Prostate gland (tissue), 2 donors: Measurements from ENCODE around the gene MARK2. TPM values are rescaled to one million over a fixed set of nuclear protein-coding genes. Genes with fewer than 3 reads are reported as not detected.
A peak's percentile ranks its signal among the peaks of the same experiment; 100 is the strongest.

Experiments
- DNase-seq: peaks from one replicate; pipeline ENCODE4 v3.0.0-alpha.2; 2019; ENCODE audit warnings: low spot score
- H3K27ac ChIP-seq, 2 donors: fragments of 200-600 bp; sonication (generic); 2 replicates each; pipeline ENCODE4 v1.5.1; 2017 to 2019
- H3K27me3 ChIP-seq: fragments of 200-600 bp; sonication (generic); replicated peaks from 2 replicates; pipeline ENCODE4 v1.5.1; 2019; ENCODE audit not compliant: insufficient read depth
- H3K36me3 ChIP-seq, 2 donors: fragments of 200-600 bp; sonication (generic); 1 replicate in 1 of 2; 2 replicates in 1 of 2; pipeline versions ENCODE4 v1.5.1 to v1.8.1; 2017 to 2019
- H3K4me1 ChIP-seq: fragments of 200-600 bp; sonication (generic); replicated peaks from 2 replicates; pipeline ENCODE4 v1.5.1; 2019
- H3K4me3 ChIP-seq, 2 donors: fragments of 200-600 bp; sonication (generic); 2 replicates each; pipeline ENCODE4 v1.5.1; 2017 to 2019
- H3K9me3 ChIP-seq: fragments of 200-600 bp; sonication (generic); 2 replicates; pipeline ENCODE4 v1.5.1; 2017
- POLR2A ChIP-seq: fragments of 450-650 bp; IDR thresholded peaks from one replicate; pipeline ENCODE4 v1.6.1; 2016; ENCODE audit warnings: antibody characterized with exemption, mild to moderate bottlenecking
- POLR2AphosphoS5 ChIP-seq: sonication (generic); formaldehyde crosslinking; IDR thresholded peaks from one replicate; pipeline ENCODE4 v1.6.1; 2017; ENCODE audit warnings: antibody characterized with exemption
- WGBS: methylation state at CpG from one replicate; pipeline ENCODE4 v1.1.5; 2018; 5-methylcytosine and 5-hydroxymethylcytosine counted together
- intact Hi-C: fragments of 100-400 bp; cut with DNase I; formaldehyde crosslinking; loops from one replicate; pipeline ENCODE4 v1.14.2; 2022
- total RNA-seq, 2 donors: library from RNA; depleted of rRNA; stranded (reverse); fragments of >200 nt; gene quantifications; one replicate each; pipeline ENCODE4 v1.1.0, GENCODE V29; 2016
- TF ChIP-seq, protein P1 (sequence below), 4 experiments: fragments of 200-600 bp in 2 of 4; fragments of 450-650 bp in 2 of 4; sonication (generic) in 2 of 4; IDR thresholded peaks; 1 replicate in 3 of 4; 2 replicates in 1 of 4; pipeline ENCODE4 v1.5.1; 2016 to 2019; ENCODE audit warnings: antibody characterized with exemption in 4 of 4, mild to moderate bottlenecking in 2 of 4, moderate library complexity in 2 of 4

The MARK2 gene
- total RNA-seq, 2 donors from 2014 or later, result 65.4 to 67.2 TPM

- Histone ChIP-seq H3K27ac (no peak overlapping the region), H3K27me3 (no peaks in the 10 kb centered on the region), H3K36me3 (no peaks in the 10 kb centered on the region), H3K4me3 (peak overlapping the region; percentile 23 to 34), H3K4me1 (peaks cover 14% of the 10 kb centered on the region), H3K9me3 (no peaks in the 10 kb centered on the region)
- TF ChIP-seq POLR2A (no peak), POLR2AphosphoS5 (no peak)
- TF ChIP-seq, protein P1, sequence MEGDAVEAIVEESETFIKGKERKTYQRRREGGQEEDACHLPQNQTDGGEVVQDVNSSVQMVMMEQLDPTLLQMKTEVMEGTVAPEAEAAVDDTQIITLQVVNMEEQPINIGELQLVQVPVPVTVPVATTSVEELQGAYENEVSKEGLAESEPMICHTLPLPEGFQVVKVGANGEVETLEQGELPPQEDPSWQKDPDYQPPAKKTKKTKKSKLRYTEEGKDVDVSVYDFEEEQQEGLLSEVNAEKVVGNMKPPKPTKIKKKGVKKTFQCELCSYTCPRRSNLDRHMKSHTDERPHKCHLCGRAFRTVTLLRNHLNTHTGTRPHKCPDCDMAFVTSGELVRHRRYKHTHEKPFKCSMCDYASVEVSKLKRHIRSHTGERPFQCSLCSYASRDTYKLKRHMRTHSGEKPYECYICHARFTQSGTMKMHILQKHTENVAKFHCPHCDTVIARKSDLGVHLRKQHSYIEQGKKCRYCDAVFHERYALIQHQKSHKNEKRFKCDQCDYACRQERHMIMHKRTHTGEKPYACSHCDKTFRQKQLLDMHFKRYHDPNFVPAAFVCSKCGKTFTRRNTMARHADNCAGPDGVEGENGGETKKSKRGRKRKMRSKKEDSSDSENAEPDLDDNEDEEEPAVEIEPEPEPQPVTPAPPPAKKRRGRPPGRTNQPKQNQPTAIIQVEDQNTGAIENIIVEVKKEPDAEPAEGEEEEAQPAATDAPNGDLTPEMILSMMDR (IDR thresholded peaks at IDR 0.05), result peak in 2 of 4 experiments; percentile 26 to 50
- DNase-seq, result no peak
- 10% methylated on average over 37 of the region's 56 CpGs for WGBS
- intact Hi-C loops, result no loop called here
Observed at GRCh38 chr11:63915961-63916836, 77.3 kb downstream of the MARK2 start.

GRCh38 chr11:63916837-63917691, 78.2 kb downstream of the MARK2 start, which contains the start of gene RCOR2:
Gene RCOR2, minus strand, starts transcription at chr11:63917164. Its CDS starts 708 bp downstream, at chr11:63916456.
- WGBS, result 0% methylated on average over 16 of the region's 85 CpGs
- Histone ChIP-seq H3K4me1 (peaks cover 14% of the 10 kb centered on the region), H3K27me3 (no peaks in the 10 kb centered on the region), H3K36me3 (no peaks in the 10 kb centered on the region), H3K4me3 (peak within 1 kb of the TSS; percentile 23 to 34), H3K9me3 (no peaks in the 10 kb centered on the region), H3K27ac (peak within 1 kb of the TSS; percentile 52 to 61)
- TF ChIP-seq POLR2A (no peak), POLR2AphosphoS5 (peak; percentile 27)
- TF ChIP-seq, protein P1 (IDR thresholded peaks at IDR 0.05), result no peak
- DNase-seq, result peak; percentile 50
- intact Hi-C loops, result no loop called here

GRCh38 chr11:63917692-63918506, 79.0 kb downstream of the MARK2 start:
- peaks cover 14% of the 10 kb centered on the region for H3K4me1 ChIP-seq
- H3K4me3 ChIP-seq, result peak overlapping the region; percentile 23 to 34
- H3K36me3 ChIP-seq, result no peaks in the 10 kb centered on the region
- H3K27me3 ChIP-seq, result no peaks in the 10 kb centered on the region
- WGBS, result 6% methylated on average over 47 of the region's 50 CpGs
- intact Hi-C loops, result no loop called here
- peak overlapping the region; percentile 52 to 61 for H3K27ac ChIP-seq
- no peaks in the 10 kb centered on the region for H3K9me3 ChIP-seq
- TF ChIP-seq, protein P1 (IDR thresholded peaks at IDR 0.05), result no peak
- TF ChIP-seq POLR2AphosphoS5, result peak; percentile 1
- DNase-seq, result peak; percentile 25

DNA sequence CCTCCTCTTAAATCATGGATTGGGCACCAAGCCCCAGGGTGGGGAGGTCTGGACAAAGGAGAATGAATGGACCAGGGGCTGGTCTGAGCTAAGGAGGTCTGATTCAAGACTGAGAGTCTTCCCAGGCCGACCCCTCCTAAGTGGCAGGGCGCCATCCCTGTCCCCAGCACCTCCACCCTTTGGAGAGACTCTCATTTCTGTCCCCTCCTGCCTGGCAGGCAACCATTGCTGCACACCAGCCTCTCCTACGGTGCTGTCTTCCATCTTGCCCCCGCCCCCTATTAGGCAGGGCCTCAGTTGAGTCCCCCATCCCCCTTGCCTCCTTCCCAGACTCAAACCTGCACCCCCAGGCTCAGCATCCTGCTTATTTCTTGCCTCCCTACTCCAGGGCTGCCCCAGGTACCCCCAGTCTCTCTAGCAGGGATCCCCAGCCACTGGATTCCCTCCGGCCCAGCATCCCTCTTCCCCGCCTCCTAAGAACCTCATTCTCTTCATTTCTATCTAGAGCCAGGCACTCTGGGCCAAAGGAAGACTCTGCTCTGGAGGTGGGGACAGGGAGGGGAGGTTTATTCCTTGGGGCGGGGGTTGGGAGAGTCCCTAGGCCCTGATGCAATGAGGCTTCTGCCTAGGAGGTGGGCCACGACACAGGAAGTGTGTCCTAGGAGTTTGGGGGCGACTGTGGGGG, 79.7 kb downstream of the MARK2 start:
- Histone ChIP-seq H3K4me1 (peaks cover 14% of the 10 kb centered on the region), H3K4me3 (no peak overlapping the region)

More for the DNA sequence above, 79.7 kb downstream of the MARK2 start:
- WGBS, result 45% methylated on average over 9 of the region's 9 CpGs
- Histone ChIP-seq H3K9me3 (no peaks in the 10 kb centered on the region), H3K36me3 (no peaks in the 10 kb centered on the region), H3K27ac (peak overlapping the region; percentile 52 to 61), H3K27me3 (no peaks in the 10 kb centered on the region)
- intact Hi-C loops, result no loop called here
- TF ChIP-seq, protein P1 (IDR thresholded peaks at IDR 0.05), result no peak
- no peak for TF ChIP-seq POLR2AphosphoS5
- no peak for TF ChIP-seq POLR2A
- no peak for DNase-seq
